ENCODE results near the gene BRDT.

Gene BRDT

GRCh38 chr1:91949356-91949699, at the start of gene BRDT:
Gene BRDT, plus strand, starts transcription at chr1:91949401. Its CDS starts 13,354 bp downstream, at chr1:91962755.
- Histone ChIP-seq H3K4me3 (ENCODE audit: low read length in 2 of 2) (no peak within 1 kb of the TSS), H3K27ac (ENCODE audit: low read length) (no peak within 1 kb of the TSS), H3K9ac (ENCODE audit: low read length in 2 of 2) (no peak within 1 kb of the TSS), H3K4me1 (ENCODE audit: control insufficient read depth, insufficient read depth, low read length) (no peaks in the 10 kb centered on the region), H3K36me3 (ENCODE audit: control insufficient read depth in 2 of 2, insufficient read depth in 2 of 2, low read length in 2 of 2) (no peaks in the 10 kb centered on the region), H3K27me3 (ENCODE audit: control insufficient read depth in 1 of 2, insufficient read depth in 2 of 2, low read length in 2 of 2) (no peaks in the 10 kb centered on the region), H3K9me3 (ENCODE audit: control insufficient read depth in 2 of 2, low read length in 2 of 2) (peaks cover 0 to 3% of the 10 kb centered on the region in 2 donors)

GRCh38 chr1:91900562-91900961, 48.6 kb upstream of the BRDT start:
- Histone ChIP-seq H3K27ac (ENCODE audit: low read length) (no peak overlapping the region), H3K9ac (ENCODE audit: low read length in 2 of 2) (no peak overlapping the region), H3K4me1 (ENCODE audit: control insufficient read depth, insufficient read depth, low read length) (peaks cover 8% of the 10 kb centered on the region), H3K4me3 (ENCODE audit: low read length in 2 of 2) (no peak overlapping the region), H3K27me3 (ENCODE audit: control insufficient read depth in 1 of 2, insufficient read depth in 2 of 2, low read length in 2 of 2) (no peaks in the 10 kb centered on the region), H3K9me3 (ENCODE audit: control insufficient read depth in 2 of 2, low read length in 2 of 2) (no peaks in the 10 kb centered on the region), H3K36me3 (ENCODE audit: control insufficient read depth in 2 of 2, insufficient read depth in 2 of 2, low read length in 2 of 2) (no peaks in the 10 kb centered on the region)

- Histone ChIP-seq H3K36me3 (ENCODE audit: control insufficient read depth in 2 of 2, insufficient read depth in 2 of 2, low read length in 2 of 2) (no peaks in the 10 kb centered on the region), H3K9me3 (ENCODE audit: control insufficient read depth in 2 of 2, low read length in 2 of 2) (no peaks in the 10 kb centered on the region), H3K27me3 (ENCODE audit: control insufficient read depth in 1 of 2, insufficient read depth in 2 of 2, low read length in 2 of 2) (no peaks in the 10 kb centered on the region), H3K4me3 (ENCODE audit: low read length in 2 of 2) (no peak overlapping the region), H3K27ac (ENCODE audit: low read length) (no peak overlapping the region), H3K9ac (ENCODE audit: low read length in 2 of 2) (no peak overlapping the region), H3K4me1 (ENCODE audit: control insufficient read depth, insufficient read depth, low read length) (peaks cover 8% of the 10 kb centered on the region)
Measured at GRCh38 chr1:91901231-91901630, 48.0 kb upstream of the BRDT start.

- H3K27ac ChIP-seq (ENCODE audit: low read length): no peak overlapping the region
- H3K36me3 ChIP-seq (ENCODE audit: control insufficient read depth in 2 of 2, insufficient read depth in 2 of 2, low read length in 2 of 2): no peaks in the 10 kb centered on the region
- no peaks in the 10 kb centered on the region for H3K9me3 ChIP-seq (ENCODE audit: control insufficient read depth in 2 of 2, low read length in 2 of 2)
- H3K4me3 ChIP-seq (ENCODE audit: low read length in 2 of 2): no peak overlapping the region
- no peaks in the 10 kb centered on the region for H3K27me3 ChIP-seq (ENCODE audit: control insufficient read depth in 1 of 2, insufficient read depth in 2 of 2, low read length in 2 of 2)
- H3K4me1 ChIP-seq (ENCODE audit: control insufficient read depth, insufficient read depth, low read length): no peaks in the 10 kb centered on the region
- no peak overlapping the region for H3K9ac ChIP-seq (ENCODE audit: low read length in 2 of 2)
Measured at GRCh38 chr1:91912266-91912665, 36.9 kb upstream of the BRDT start.

DNA sequence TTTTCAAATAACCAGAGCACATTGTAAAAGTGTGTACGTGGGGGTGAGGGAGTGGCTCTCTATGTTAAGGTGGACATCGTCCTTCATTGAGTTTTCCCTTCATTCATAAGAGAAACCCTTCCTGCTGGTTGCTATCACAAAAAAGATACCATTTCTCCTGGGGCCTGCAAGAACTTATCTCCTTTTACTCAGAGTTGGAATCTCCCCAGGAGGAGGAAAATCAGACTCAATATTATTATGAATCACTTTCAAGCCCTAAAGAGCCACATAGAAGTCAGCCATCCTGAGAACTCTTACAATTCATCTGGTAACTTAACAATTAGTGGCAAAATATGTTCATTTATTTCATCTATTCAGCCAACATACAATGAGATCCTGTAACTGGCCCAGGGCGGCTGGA, 36.2 kb upstream of the BRDT start:
- H3K27ac ChIP-seq (ENCODE audit: low read length): no peak overlapping the region
- H3K4me3 ChIP-seq (ENCODE audit: low read length in 2 of 2): no peak overlapping the region
- no peaks in the 10 kb centered on the region for H3K36me3 ChIP-seq (ENCODE audit: control insufficient read depth in 2 of 2, insufficient read depth in 2 of 2, low read length in 2 of 2)
- no peaks in the 10 kb centered on the region for H3K9me3 ChIP-seq (ENCODE audit: control insufficient read depth in 2 of 2, low read length in 2 of 2)
- H3K27me3 ChIP-seq (ENCODE audit: control insufficient read depth in 1 of 2, insufficient read depth in 2 of 2, low read length in 2 of 2): no peaks in the 10 kb centered on the region
- no peak overlapping the region for H3K9ac ChIP-seq (ENCODE audit: low read length in 2 of 2)
- H3K4me1 ChIP-seq (ENCODE audit: control insufficient read depth, insufficient read depth, low read length): no peaks in the 10 kb centered on the region

DNA sequence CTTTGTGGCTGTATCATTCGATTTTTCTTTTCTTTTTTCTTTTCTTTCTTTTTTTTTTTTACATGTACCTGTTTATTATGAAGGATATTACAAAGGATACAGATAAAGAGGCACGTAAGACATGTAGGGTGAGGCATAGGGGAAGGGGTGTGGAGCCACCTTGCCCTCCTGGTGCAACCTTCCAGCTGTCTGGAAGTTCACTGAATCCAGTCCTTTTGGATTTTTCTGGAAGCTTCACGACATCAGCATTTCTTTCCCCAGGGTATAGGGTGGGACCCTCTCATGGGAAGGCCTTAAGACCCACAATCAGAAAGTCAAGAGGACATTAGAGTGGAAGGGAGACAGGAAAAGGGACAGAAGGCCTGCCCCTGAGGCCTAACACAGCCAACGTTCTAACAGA, 33.2 kb upstream of the BRDT start:
- H3K9me3 ChIP-seq (ENCODE audit: control insufficient read depth in 2 of 2, low read length in 2 of 2): no peaks in the 10 kb centered on the region
- no peak overlapping the region for H3K27ac ChIP-seq (ENCODE audit: low read length)
- no peak overlapping the region for H3K4me3 ChIP-seq (ENCODE audit: low read length in 2 of 2)
- no peak overlapping the region for H3K9ac ChIP-seq (ENCODE audit: low read length in 2 of 2)
- H3K27me3 ChIP-seq (ENCODE audit: control insufficient read depth in 1 of 2, insufficient read depth in 2 of 2, low read length in 2 of 2): no peaks in the 10 kb centered on the region
- no peaks in the 10 kb centered on the region for H3K4me1 ChIP-seq (ENCODE audit: control insufficient read depth, insufficient read depth, low read length)
- H3K36me3 ChIP-seq (ENCODE audit: control insufficient read depth in 2 of 2, insufficient read depth in 2 of 2, low read length in 2 of 2): no peaks in the 10 kb centered on the region

- H3K9me3 ChIP-seq (ENCODE audit: control insufficient read depth in 2 of 2, low read length in 2 of 2): no peaks in the 10 kb centered on the region
- no peaks in the 10 kb centered on the region for H3K4me1 ChIP-seq (ENCODE audit: control insufficient read depth, insufficient read depth, low read length)
- H3K4me3 ChIP-seq (ENCODE audit: low read length in 2 of 2): no peak overlapping the region
- no peaks in the 10 kb centered on the region for H3K36me3 ChIP-seq (ENCODE audit: control insufficient read depth in 2 of 2, insufficient read depth in 2 of 2, low read length in 2 of 2)
- no peak overlapping the region for H3K9ac ChIP-seq (ENCODE audit: low read length in 2 of 2)
- no peak overlapping the region for H3K27ac ChIP-seq (ENCODE audit: low read length)
- H3K27me3 ChIP-seq (ENCODE audit: control insufficient read depth in 1 of 2, insufficient read depth in 2 of 2, low read length in 2 of 2): no peaks in the 10 kb centered on the region
Measured at GRCh38 chr1:91916811-91917460, 32.3 kb upstream of the BRDT start.

GRCh38 chr1:91919962-91920361, 29.2 kb upstream of the BRDT start:
- no peak overlapping the region for H3K4me3 ChIP-seq (ENCODE audit: low read length in 2 of 2)
- H3K27ac ChIP-seq (ENCODE audit: low read length): no peak overlapping the region
- no peaks in the 10 kb centered on the region for H3K36me3 ChIP-seq (ENCODE audit: control insufficient read depth in 2 of 2, insufficient read depth in 2 of 2, low read length in 2 of 2)
- H3K9me3 ChIP-seq (ENCODE audit: control insufficient read depth in 2 of 2, low read length in 2 of 2): no peaks in the 10 kb centered on the region
- no peaks in the 10 kb centered on the region for H3K27me3 ChIP-seq (ENCODE audit: control insufficient read depth in 1 of 2, insufficient read depth in 2 of 2, low read length in 2 of 2)
- H3K9ac ChIP-seq (ENCODE audit: low read length in 2 of 2): no peak overlapping the region
- no peaks in the 10 kb centered on the region for H3K4me1 ChIP-seq (ENCODE audit: control insufficient read depth, insufficient read depth, low read length)

DNA sequence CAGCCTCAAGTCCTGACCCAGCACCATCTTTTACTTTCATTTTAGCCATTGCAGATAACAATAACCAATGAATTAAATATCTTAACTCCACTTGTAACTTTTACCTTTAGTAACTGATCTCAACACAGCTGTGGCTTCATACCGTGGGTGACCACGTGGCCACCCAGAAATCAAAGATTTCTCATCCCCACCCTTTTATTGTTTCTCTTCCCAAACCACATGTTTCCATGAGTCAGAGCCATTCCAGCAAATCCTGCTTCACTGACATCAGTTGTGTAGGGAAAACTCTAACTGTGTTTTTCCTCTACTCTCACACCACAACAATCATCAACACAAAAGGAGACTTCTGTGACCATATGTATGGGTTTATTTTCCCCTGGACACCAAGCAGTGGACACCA, 25.1 kb upstream of the BRDT start:
- Histone ChIP-seq H3K9ac (ENCODE audit: low read length in 2 of 2) (no peak overlapping the region), H3K27ac (ENCODE audit: low read length) (no peak overlapping the region), H3K9me3 (ENCODE audit: control insufficient read depth in 2 of 2, low read length in 2 of 2) (no peaks in the 10 kb centered on the region), H3K27me3 (ENCODE audit: control insufficient read depth in 1 of 2, insufficient read depth in 2 of 2, low read length in 2 of 2) (no peaks in the 10 kb centered on the region), H3K36me3 (ENCODE audit: control insufficient read depth in 2 of 2, insufficient read depth in 2 of 2, low read length in 2 of 2) (no peaks in the 10 kb centered on the region), H3K4me1 (ENCODE audit: control insufficient read depth, insufficient read depth, low read length) (peaks cover 8% of the 10 kb centered on the region), H3K4me3 (ENCODE audit: low read length in 2 of 2) (no peak overlapping the region)

- H3K4me1 ChIP-seq (ENCODE audit: control insufficient read depth, insufficient read depth, low read length): peaks cover 8% of the 10 kb centered on the region
- H3K36me3 ChIP-seq (ENCODE audit: control insufficient read depth in 2 of 2, insufficient read depth in 2 of 2, low read length in 2 of 2): no peaks in the 10 kb centered on the region
- H3K9ac ChIP-seq (ENCODE audit: low read length in 2 of 2): no peak overlapping the region
- H3K9me3 ChIP-seq (ENCODE audit: control insufficient read depth in 2 of 2, low read length in 2 of 2): no peaks in the 10 kb centered on the region
- no peak overlapping the region for H3K27ac ChIP-seq (ENCODE audit: low read length)
- no peaks in the 10 kb centered on the region for H3K27me3 ChIP-seq (ENCODE audit: control insufficient read depth in 1 of 2, insufficient read depth in 2 of 2, low read length in 2 of 2)
- no peak overlapping the region for H3K4me3 ChIP-seq (ENCODE audit: low read length in 2 of 2)
Measured at GRCh38 chr1:91925644-91926435, 23.4 kb upstream of the BRDT start.

- Histone ChIP-seq H3K9me3 (ENCODE audit: control insufficient read depth in 2 of 2, low read length in 2 of 2) (no peaks in the 10 kb centered on the region), H3K27ac (ENCODE audit: low read length) (no peak overlapping the region), H3K36me3 (ENCODE audit: control insufficient read depth in 2 of 2, insufficient read depth in 2 of 2, low read length in 2 of 2) (no peaks in the 10 kb centered on the region), H3K9ac (ENCODE audit: low read length in 2 of 2) (no peak overlapping the region), H3K4me1 (ENCODE audit: control insufficient read depth, insufficient read depth, low read length) (peaks cover 8% of the 10 kb centered on the region), H3K27me3 (ENCODE audit: control insufficient read depth in 1 of 2, insufficient read depth in 2 of 2, low read length in 2 of 2) (no peaks in the 10 kb centered on the region), H3K4me3 (ENCODE audit: low read length in 2 of 2) (no peak overlapping the region)
Measured at GRCh38 chr1:91928026-91928425, 21.2 kb upstream of the BRDT start.

Measured in stomach smooth muscle (tissue), 2 donors.